ENCODE results near the gene GSTA4.

- no peak for TF ChIP-seq EZH2phosphoT487 (IDR thresholded peaks at IDR 0.05; ENCODE audit: low read depth)
- TF ChIP-seq CTCF (IDR thresholded peaks at IDR 0.05; ENCODE audit: low read depth, low read length), result no peak
Measured at GRCh38 chr6:52937908-52938307, 57.2 kb downstream of the GSTA4 start.
